Measurements from ENCODE around the gene TRPV2.

The TRPV2 gene

GRCh38 chr17:16455997-16456741 lies 40.8 kb downstream of the TRPV2 start:
- DNase-seq, result no peak

- no peak for DNase-seq
These were observed 41.5 kb downstream of the TRPV2 start for GRCh38 chr17:16456742-16457316.

GRCh38 chr17:16459271-16459670 lies 43.9 kb downstream of the TRPV2 start:
- DNase-seq, result no peak

GRCh38 chr17:16459855-16460550 lies 44.6 kb downstream of the TRPV2 start:
- DNase-seq, result no peak

- DNase-seq, result no peak
These were observed 45.6 kb downstream of the TRPV2 start for GRCh38 chr17:16460796-16461605.

GRCh38 chr17:16461606-16461866 lies 46.2 kb downstream of the TRPV2 start:
- DNase-seq, result no peak

GRCh38 chr17:16462070-16462864 lies 46.9 kb downstream of the TRPV2 start:
- no peak for DNase-seq

GRCh38 chr17:16463358-16464302 lies 48.3 kb downstream of the TRPV2 start:
- DNase-seq, result no peak

GRCh38 chr17:16464303-16465051 lies 49.1 kb downstream of the TRPV2 start:
- no peak for DNase-seq

- no peak for DNase-seq
These were observed 49.6 kb downstream of the TRPV2 start for GRCh38 chr17:16465052-16465312.

GRCh38 chr17:16465861-16466338 lies 50.5 kb downstream of the TRPV2 start:
- no peak for DNase-seq

GRCh38 chr17:16466407-16466806 lies 51.0 kb downstream of the TRPV2 start:
- no peak for DNase-seq

GRCh38 chr17:16467044-16467443 lies 51.7 kb downstream of the TRPV2 start:
- no peak for DNase-seq

- no peak for DNase-seq
These were observed 52.5 kb downstream of the TRPV2 start for GRCh38 chr17:16467886-16468285.

- DNase-seq, result no peak
These were observed 53.1 kb downstream of the TRPV2 start for GRCh38 chr17:16468428-16468992.

GRCh38 chr17:16470265-16470664 lies 54.9 kb downstream of the TRPV2 start:
- no peak for DNase-seq

GRCh38 chr17:16471295-16471694 lies 55.9 kb downstream of the TRPV2 start:
- DNase-seq, result no peak

GRCh38 chr17:16472539-16472938 lies 57.2 kb downstream of the TRPV2 start:
- no peak for DNase-seq

- DNase-seq, result no peak
These were observed 58.0 kb downstream of the TRPV2 start for GRCh38 chr17:16473044-16474011.
